HFFc6 (cell line): ENCODE data around the gene CCSER1. TPM values are rescaled to one million over a fixed set of nuclear protein-coding genes. Genes with fewer than 3 reads are reported as not detected.
"Not testable (repeated sequence)": the region's sequence is repeated elsewhere in the genome, so short reads cannot be mapped to it uniquely, and the experiment has no call there.

Source experiments
- DNase-seq: peaks from one replicate; pipeline ENCODE4 v3.0.0-alpha.2; 2018
- H3K27ac Mint-ChIP-seq: 2 replicates; pipeline ENCODE4 v1.8.0; 2020; ENCODE audit warnings: mild to moderate bottlenecking, mixed read lengths
- H3K27me3 Mint-ChIP-seq: 2 replicates; pipeline ENCODE4 v1.8.0; 2021; ENCODE audit warnings: mild to moderate bottlenecking, moderate library complexity, mixed read lengths; ENCODE audit not compliant: insufficient read depth
- H3K36me3 Mint-ChIP-seq: 2 replicates; pipeline ENCODE4 v1.8.0; 2021; ENCODE audit warnings: low read depth, mixed read lengths
- H3K4me1 Mint-ChIP-seq: 2 replicates; pipeline ENCODE4 v1.8.0; 2020; ENCODE audit warnings: low read depth, mixed read lengths
- H3K4me3 Mint-ChIP-seq: 2 replicates; pipeline ENCODE4 v1.8.0; 2020; ENCODE audit warnings: mild to moderate bottlenecking, moderate library complexity, mixed read lengths
- H3K9me3 Mint-ChIP-seq: 2 replicates; pipeline ENCODE4 v1.8.0; 2020; ENCODE audit warnings: mild to moderate bottlenecking, mixed read lengths
- CTCF ChIP-seq: fragments of 200-600 bp; sonication (generic); IDR thresholded peaks from 2 replicates; pipeline ENCODE4 v1.5.0; 2021; ENCODE audit warnings: antibody characterized with exemption, mild to moderate bottlenecking
- total RNA-seq, 6 experiments: library from RNA; stranded (reverse); fragmentation: NEBNext Ultra II Directional; extraction: Animal tissue kit (Norgen Biotek cat#: 25700); gene quantifications; 2 replicates in 1 of 6; 3 replicates in 5 of 6; pipeline ENCODE4 v1.2.3, GENCODE V29; 2021

Gene CCSER1
- total RNA-seq, 6 experiments from 2014 or later = not detected

- Mint-ChIP-seq H3K4me1 (no peaks in the 10 kb centered on the region), H3K27ac (no peak overlapping the region), H3K27me3 (no peaks in the 10 kb centered on the region), H3K9me3 (peaks cover 20% of the 10 kb centered on the region), H3K4me3 (no peak overlapping the region), H3K36me3 (no peaks in the 10 kb centered on the region)
- no peak for DNase-seq
- TF ChIP-seq CTCF = no peak
These were observed 349.4 kb downstream of the CCSER1 start for GRCh38 chr4:90476586-90476985.

GRCh38 chr4:90484894-90485293 is 357.7 kb downstream of the CCSER1 start:
- not testable (repeated sequence) for H3K4me1 Mint-ChIP-seq, H3K27ac Mint-ChIP-seq, DNase-seq, H3K36me3 Mint-ChIP-seq, H3K27me3 Mint-ChIP-seq, H3K4me3 Mint-ChIP-seq
- peaks cover 59% of the 10 kb centered on the region for H3K9me3 Mint-ChIP-seq

GRCh38 chr4:90486346-90486745 is 359.2 kb downstream of the CCSER1 start:
- no peak for DNase-seq
- no peak overlapping the region for H3K4me3 Mint-ChIP-seq
- no peak overlapping the region for H3K27ac Mint-ChIP-seq
- H3K4me1 Mint-ChIP-seq = no peaks in the 10 kb centered on the region
- H3K36me3 Mint-ChIP-seq = no peaks in the 10 kb centered on the region
- no peaks in the 10 kb centered on the region; the same call in 1 of the 2 replicates for H3K27me3 Mint-ChIP-seq
- H3K9me3 Mint-ChIP-seq = peaks cover 50% of the 10 kb centered on the region
- no peak for TF ChIP-seq CTCF

GRCh38 chr4:90495211-90495610 is 368.0 kb downstream of the CCSER1 start:
- H3K36me3 Mint-ChIP-seq = no peaks in the 10 kb centered on the region
- peaks cover 32% of the 10 kb centered on the region for H3K9me3 Mint-ChIP-seq
- H3K27ac Mint-ChIP-seq = no peak overlapping the region
- H3K4me3 Mint-ChIP-seq = no peak overlapping the region
- no peaks in the 10 kb centered on the region for H3K4me1 Mint-ChIP-seq
- no peak for DNase-seq
- TF ChIP-seq CTCF = no peak
- no peaks in the 10 kb centered on the region for H3K27me3 Mint-ChIP-seq

GRCh38 chr4:90495936-90496335 is 368.7 kb downstream of the CCSER1 start:
- Mint-ChIP-seq H3K36me3 (no peaks in the 10 kb centered on the region), H3K27me3 (no peaks in the 10 kb centered on the region), H3K27ac (no peak overlapping the region), H3K9me3 (peaks cover 35% of the 10 kb centered on the region), H3K4me1 (no peaks in the 10 kb centered on the region), H3K4me3 (no peak overlapping the region)
- no peak for DNase-seq
- TF ChIP-seq CTCF = no peak

GRCh38 chr4:90498175-90498574 is 371.0 kb downstream of the CCSER1 start:
- H3K27me3 Mint-ChIP-seq = no peaks in the 10 kb centered on the region
- peaks cover 31% of the 10 kb centered on the region for H3K9me3 Mint-ChIP-seq
- DNase-seq = no peak
- H3K4me3 Mint-ChIP-seq = no peak overlapping the region
- TF ChIP-seq CTCF = no peak
- H3K36me3 Mint-ChIP-seq = no peaks in the 10 kb centered on the region
- no peaks in the 10 kb centered on the region for H3K4me1 Mint-ChIP-seq
- no peak overlapping the region for H3K27ac Mint-ChIP-seq
